Measurements from ENCODE around the gene ATP6V1B1. TPM values are rescaled to one million over a fixed set of nuclear protein-coding genes. Genes with fewer than 3 reads are reported as not detected.
A peak's percentile ranks its signal among the peaks of the same experiment; 100 is the strongest.

Gene ATP6V1B1
- total and polyA plus RNA-seq, 2 of the 13 experiments (the other 11 are each of a cell fraction or from before 2014, with no cell fraction given) = 0.58 to 1.6 TPM

DNA sequence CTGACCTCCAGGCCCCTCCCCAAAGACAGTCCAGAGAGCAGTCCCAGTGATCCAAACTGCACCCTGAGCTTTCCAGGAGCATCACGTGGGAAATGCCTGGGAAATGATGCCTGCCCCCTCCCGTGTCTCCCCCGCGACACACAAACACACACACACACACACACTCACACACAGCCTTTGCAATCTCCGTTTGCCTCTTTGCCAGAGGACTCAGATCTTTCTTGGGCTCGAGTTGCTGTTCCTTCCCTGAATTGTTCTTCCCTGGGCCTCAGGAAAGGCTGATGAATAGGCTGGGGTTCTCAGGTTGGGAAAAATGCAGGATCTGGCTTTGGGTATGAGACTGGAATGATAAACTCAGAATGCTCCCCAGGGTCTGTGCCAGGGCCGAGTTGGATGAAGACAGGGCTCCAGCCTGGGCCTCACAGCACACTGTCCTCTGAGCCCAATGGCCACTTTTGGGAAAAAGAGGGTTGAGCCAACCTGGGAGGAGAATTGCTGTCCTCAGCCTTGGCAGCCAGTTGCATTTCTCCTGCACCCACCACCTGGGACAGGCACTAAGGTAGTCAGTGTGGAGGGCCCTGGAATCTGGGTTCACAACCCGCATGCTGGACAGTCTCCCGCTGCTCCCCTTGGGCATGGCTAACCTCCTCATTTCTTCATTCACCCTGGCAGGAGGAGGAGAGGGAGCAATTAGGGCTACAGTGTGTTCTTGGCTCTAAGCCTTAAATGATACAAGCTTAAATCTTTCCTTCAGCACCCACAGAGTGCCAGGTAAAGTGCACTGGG lies 43.9 kb upstream of the ATP6V1B1 start (continued):
- TF ChIP-seq GLMP (CRISPR knock-in tag; IDR thresholded peaks at IDR 0.05; ENCODE audit: borderline replicate concordance) (no peak), KDM3A (CRISPR knock-in tag; IDR thresholded peaks at IDR 0.05; ENCODE audit: low read depth) (no peak), YEATS2 (CRISPR knock-in tag; IDR thresholded peaks at IDR 0.05; ENCODE audit: borderline replicate concordance) (no peak), MXD4 (CRISPR knock-in tag; IDR thresholded peaks at IDR 0.05) (no peak), NR3C1 (CRISPR knock-in tag; IDR thresholded peaks at IDR 0.05) (no peak), BCL3 (CRISPR knock-in tag; IDR thresholded peaks at IDR 0.05) (no peak), HOXA5 (CRISPR knock-in tag; IDR thresholded peaks at IDR 0.05) (0 out of 2 replicates have a peak, but pooled peaks have one; percentile 35), FOXO1 (CRISPR knock-in tag; IDR thresholded peaks at IDR 0.05) (no peak), ZNF382 (CRISPR knock-in tag; IDR thresholded peaks at IDR 0.05; ENCODE audit: borderline replicate concordance) (no peak), SPEN (CRISPR knock-in tag; IDR thresholded peaks at IDR 0.05; ENCODE audit: low read depth) (peak; percentile 53; the same call in 1 of the 2 replicates), ZBTB2 (CRISPR knock-in tag; IDR thresholded peaks at IDR 0.05; ENCODE audit: low read depth) (no peak), ZFP41 (CRISPR knock-in tag; IDR thresholded peaks at IDR 0.05; ENCODE audit: borderline replicate concordance) (no peak), TBL1XR1 (IDR thresholded peaks at IDR 0.05; ENCODE audit: borderline replicate concordance, low read length, partially characterized antibody) (no peak), PRPF4 (IDR thresholded peaks at IDR 0.05; ENCODE audit: low read depth, low read length, poor library complexity, severe bottlenecking) (no peak), NFE2L1 (CRISPR knock-in tag; IDR thresholded peaks at IDR 0.05; ENCODE audit: borderline replicate concordance) (no peak), TBX3 (IDR thresholded peaks at IDR 0.05; ENCODE audit: borderline replicate concordance) (no peak)
- TF ChIP-seq, protein P1, sequence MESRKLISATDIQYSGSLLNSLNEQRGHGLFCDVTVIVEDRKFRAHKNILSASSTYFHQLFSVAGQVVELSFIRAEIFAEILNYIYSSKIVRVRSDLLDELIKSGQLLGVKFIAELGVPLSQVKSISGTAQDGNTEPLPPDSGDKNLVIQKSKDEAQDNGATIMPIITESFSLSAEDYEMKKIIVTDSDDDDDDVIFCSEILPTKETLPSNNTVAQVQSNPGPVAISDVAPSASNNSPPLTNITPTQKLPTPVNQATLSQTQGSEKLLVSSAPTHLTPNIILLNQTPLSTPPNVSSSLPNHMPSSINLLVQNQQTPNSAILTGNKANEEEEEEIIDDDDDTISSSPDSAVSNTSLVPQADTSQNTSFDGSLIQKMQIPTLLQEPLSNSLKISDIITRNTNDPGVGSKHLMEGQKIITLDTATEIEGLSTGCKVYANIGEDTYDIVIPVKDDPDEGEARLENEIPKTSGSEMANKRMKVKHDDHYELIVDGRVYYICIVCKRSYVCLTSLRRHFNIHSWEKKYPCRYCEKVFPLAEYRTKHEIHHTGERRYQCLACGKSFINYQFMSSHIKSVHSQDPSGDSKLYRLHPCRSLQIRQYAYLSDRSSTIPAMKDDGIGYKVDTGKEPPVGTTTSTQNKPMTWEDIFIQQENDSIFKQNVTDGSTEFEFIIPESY (CRISPR knock-in tag; IDR thresholded peaks at IDR 0.05) = no peak
- TF ChIP-seq, protein P2, sequence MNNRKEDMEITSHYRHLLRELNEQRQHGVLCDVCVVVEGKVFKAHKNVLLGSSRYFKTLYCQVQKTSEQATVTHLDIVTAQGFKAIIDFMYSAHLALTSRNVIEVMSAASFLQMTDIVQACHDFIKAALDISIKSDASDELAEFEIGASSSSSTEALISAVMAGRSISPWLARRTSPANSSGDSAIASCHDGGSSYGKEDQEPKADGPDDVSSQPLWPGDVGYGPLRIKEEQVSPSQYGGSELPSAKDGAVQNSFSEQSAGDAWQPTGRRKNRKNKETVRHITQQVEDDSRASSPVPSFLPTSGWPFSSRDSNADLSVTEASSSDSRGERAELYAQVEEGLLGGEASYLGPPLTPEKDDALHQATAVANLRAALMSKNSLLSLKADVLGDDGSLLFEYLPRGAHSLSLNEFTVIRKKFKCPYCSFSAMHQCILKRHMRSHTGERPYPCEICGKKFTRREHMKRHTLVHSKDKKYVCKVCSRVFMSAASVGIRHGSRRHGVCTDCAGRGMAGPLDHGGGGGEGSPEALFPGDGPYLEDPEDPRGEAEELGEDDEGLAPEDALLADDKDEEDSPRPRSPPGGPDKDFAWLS (CRISPR knock-in tag; IDR thresholded peaks at IDR 0.05; ENCODE audit: borderline replicate concordance) = no peak
- TF ChIP-seq, protein P3, sequence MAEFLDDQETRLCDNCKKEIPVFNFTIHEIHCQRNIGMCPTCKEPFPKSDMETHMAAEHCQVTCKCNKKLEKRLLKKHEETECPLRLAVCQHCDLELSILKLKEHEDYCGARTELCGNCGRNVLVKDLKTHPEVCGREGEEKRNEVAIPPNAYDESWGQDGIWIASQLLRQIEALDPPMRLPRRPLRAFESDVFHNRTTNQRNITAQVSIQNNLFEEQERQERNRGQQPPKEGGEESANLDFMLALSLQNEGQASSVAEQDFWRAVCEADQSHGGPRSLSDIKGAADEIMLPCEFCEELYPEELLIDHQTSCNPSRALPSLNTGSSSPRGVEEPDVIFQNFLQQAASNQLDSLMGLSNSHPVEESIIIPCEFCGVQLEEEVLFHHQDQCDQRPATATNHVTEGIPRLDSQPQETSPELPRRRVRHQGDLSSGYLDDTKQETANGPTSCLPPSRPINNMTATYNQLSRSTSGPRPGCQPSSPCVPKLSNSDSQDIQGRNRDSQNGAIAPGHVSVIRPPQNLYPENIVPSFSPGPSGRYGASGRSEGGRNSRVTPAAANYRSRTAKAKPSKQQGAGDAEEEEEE (CRISPR knock-in tag; IDR thresholded peaks at IDR 0.05; ENCODE audit: borderline replicate concordance) = no peak

Data from HepG2 (cell line).